ENCODE results near the gene TMTC1.
A peak's percentile ranks its signal among the peaks of the same experiment; 100 is the strongest.

The TMTC1 gene

GRCh38 chr12:29672580-29672979 lies 111.2 kb downstream of the TMTC1 start:
- no peaks in the 10 kb centered on the region for H3K9me3 ChIP-seq (ENCODE audit: insufficient read depth, low read depth, low read length)
- no peaks in the 10 kb centered on the region for H3K79me2 ChIP-seq (ENCODE audit: control insufficient read depth, insufficient read depth, low read length, poor library complexity)
- no peak overlapping the region for H3K9ac ChIP-seq (ENCODE audit: low read length)
- no peak overlapping the region for H4K12ac ChIP-seq (ENCODE audit: low read depth, low read length)
- H2BK5ac ChIP-seq (ENCODE audit: low read depth, low read length, poor library complexity) = no peak overlapping the region
- H2AK5ac ChIP-seq (ENCODE audit: low read length) = no peak overlapping the region
- no peak overlapping the region for H3K4me2 ChIP-seq (ENCODE audit: low read length)
- H4K91ac ChIP-seq (ENCODE audit: low read depth, low read length) = no peak overlapping the region
- no peak overlapping the region for H3K18ac ChIP-seq (ENCODE audit: low read length)
- no peak overlapping the region for H3K27ac ChIP-seq (ENCODE audit: low read depth, low read length)
- H3K4me3 ChIP-seq (ENCODE audit: low read depth, low read length) = no peak overlapping the region
- H3K14ac ChIP-seq (ENCODE audit: low read length) = no peak overlapping the region
- H3K4me1 ChIP-seq (ENCODE audit: control insufficient read depth in 1 of 2, insufficient read depth in 2 of 2, low read length in 2 of 2) = no peaks in the 10 kb centered on the region
- H4K8ac ChIP-seq (ENCODE audit: low read depth, low read length) = no peak overlapping the region
- no peak for DNase-seq
- no peak overlapping the region for H2BK12ac ChIP-seq (ENCODE audit: low read length)
- H2BK120ac ChIP-seq (ENCODE audit: insufficient read depth, low read length, poor library complexity) = no peak overlapping the region
- no peaks in the 10 kb centered on the region for H3K79me1 ChIP-seq (ENCODE audit: low read length)
- no peaks in the 10 kb centered on the region for H3K27me3 ChIP-seq (ENCODE audit: insufficient read depth, low read length)
- no CpG with 5 or more reads among the region's 4 CpGs for WGBS (ENCODE audit: extremely low coverage, insufficient coverage, insufficient read length)
- no peak overlapping the region for H3K23ac ChIP-seq (ENCODE audit: low read length)
- H2AFZ ChIP-seq (ENCODE audit: insufficient read depth, low read length, poor library complexity) = no peak overlapping the region
- H3K36me3 ChIP-seq (ENCODE audit: control insufficient read depth in 1 of 2, insufficient read depth in 2 of 2, low read length in 2 of 2) = no peaks in the 10 kb centered on the region
- no peak overlapping the region for H3K4ac ChIP-seq (ENCODE audit: low read depth, low read length)

GRCh38 chr12:29671742-29672141 lies 112.0 kb downstream of the TMTC1 start:
- no peak overlapping the region for H2BK120ac ChIP-seq (ENCODE audit: insufficient read depth, low read length, poor library complexity)
- H3K9me3 ChIP-seq (ENCODE audit: insufficient read depth, low read depth, low read length) = no peaks in the 10 kb centered on the region
- no peak overlapping the region for H3K9ac ChIP-seq (ENCODE audit: low read length)
- H4K91ac ChIP-seq (ENCODE audit: low read depth, low read length) = no peak overlapping the region
- no peaks in the 10 kb centered on the region for H3K79me2 ChIP-seq (ENCODE audit: control insufficient read depth, insufficient read depth, low read length, poor library complexity)
- no peak overlapping the region for H2AFZ ChIP-seq (ENCODE audit: insufficient read depth, low read length, poor library complexity)
- no peak overlapping the region for H3K18ac ChIP-seq (ENCODE audit: low read length)
- no peak overlapping the region for H3K27ac ChIP-seq (ENCODE audit: low read depth, low read length)
- H3K4me2 ChIP-seq (ENCODE audit: low read length) = no peak overlapping the region
- H2BK5ac ChIP-seq (ENCODE audit: low read depth, low read length, poor library complexity) = no peak overlapping the region
- H3K79me1 ChIP-seq (ENCODE audit: low read length) = no peaks in the 10 kb centered on the region
- H3K27me3 ChIP-seq (ENCODE audit: insufficient read depth, low read length) = no peaks in the 10 kb centered on the region
- no CpG with 5 or more reads among the region's 2 CpGs for WGBS (ENCODE audit: extremely low coverage, insufficient coverage, insufficient read length)
- no peak overlapping the region for H4K8ac ChIP-seq (ENCODE audit: low read depth, low read length)
- peak overlapping the region; percentile 86 for H3K23ac ChIP-seq (ENCODE audit: low read length)
- no peak overlapping the region for H2AK5ac ChIP-seq (ENCODE audit: low read length)
- H3K4ac ChIP-seq (ENCODE audit: low read depth, low read length) = no peak overlapping the region
- H4K12ac ChIP-seq (ENCODE audit: low read depth, low read length) = no peak overlapping the region
- no peak overlapping the region for H3K14ac ChIP-seq (ENCODE audit: low read length)
- DNase-seq = no peak
- no peaks in the 10 kb centered on the region for H3K36me3 ChIP-seq (ENCODE audit: control insufficient read depth in 1 of 2, insufficient read depth in 2 of 2, low read length in 2 of 2)
- no peak overlapping the region for H2BK12ac ChIP-seq (ENCODE audit: low read length)
- no peaks in the 10 kb centered on the region for H3K4me1 ChIP-seq (ENCODE audit: control insufficient read depth in 1 of 2, insufficient read depth in 2 of 2, low read length in 2 of 2)
- no peak overlapping the region for H3K4me3 ChIP-seq (ENCODE audit: low read depth, low read length)

- WGBS (ENCODE audit: extremely low coverage, insufficient coverage, insufficient read length) = no CpG with 5 or more reads among the region's 2 CpGs
- Histone ChIP-seq H3K4me2 (ENCODE audit: low read length) (no peak overlapping the region), H2BK5ac (ENCODE audit: low read depth, low read length, poor library complexity) (no peak overlapping the region), H2AFZ (ENCODE audit: insufficient read depth, low read length, poor library complexity) (no peak overlapping the region), H3K14ac (ENCODE audit: low read length) (no peak overlapping the region), H3K79me1 (ENCODE audit: low read length) (no peaks in the 10 kb centered on the region), H4K8ac (ENCODE audit: low read depth, low read length) (no peak overlapping the region), H3K23ac (ENCODE audit: low read length) (no peak overlapping the region), H3K18ac (ENCODE audit: low read length) (no peak overlapping the region), H3K27ac (ENCODE audit: low read depth, low read length) (no peak overlapping the region), H3K27me3 (ENCODE audit: insufficient read depth, low read length) (no peaks in the 10 kb centered on the region), H4K91ac (ENCODE audit: low read depth, low read length) (no peak overlapping the region), H3K9ac (ENCODE audit: low read length) (no peak overlapping the region), H3K9me3 (ENCODE audit: insufficient read depth, low read depth, low read length) (no peaks in the 10 kb centered on the region), H2AK5ac (ENCODE audit: low read length) (no peak overlapping the region), H3K4ac (ENCODE audit: low read depth, low read length) (no peak overlapping the region), H3K4me3 (ENCODE audit: low read depth, low read length) (no peak overlapping the region), H4K12ac (ENCODE audit: low read depth, low read length) (no peak overlapping the region), H3K79me2 (ENCODE audit: control insufficient read depth, insufficient read depth, low read length, poor library complexity) (no peaks in the 10 kb centered on the region), H3K36me3 (ENCODE audit: control insufficient read depth in 1 of 2, insufficient read depth in 2 of 2, low read length in 2 of 2) (no peaks in the 10 kb centered on the region), H3K4me1 (ENCODE audit: control insufficient read depth in 1 of 2, insufficient read depth in 2 of 2, low read length in 2 of 2) (no peaks in the 10 kb centered on the region), H2BK12ac (ENCODE audit: low read length) (no peak overlapping the region), H2BK120ac (ENCODE audit: insufficient read depth, low read length, poor library complexity) (no peak overlapping the region)
- DNase-seq = no peak
Measured at GRCh38 chr12:29667011-29667410, 116.7 kb downstream of the TMTC1 start.

- Histone ChIP-seq H2AK5ac (ENCODE audit: low read length) (no peak overlapping the region), H2BK120ac (ENCODE audit: insufficient read depth, low read length, poor library complexity) (no peak overlapping the region), H3K23ac (ENCODE audit: low read length) (no peak overlapping the region), H4K8ac (ENCODE audit: low read depth, low read length) (no peak overlapping the region), H3K4ac (ENCODE audit: low read depth, low read length) (no peak overlapping the region), H3K4me1 (ENCODE audit: control insufficient read depth in 1 of 2, insufficient read depth in 2 of 2, low read length in 2 of 2) (no peaks in the 10 kb centered on the region), H3K27ac (ENCODE audit: low read depth, low read length) (no peak overlapping the region), H2BK5ac (ENCODE audit: low read depth, low read length, poor library complexity) (no peak overlapping the region), H3K4me2 (ENCODE audit: low read length) (no peak overlapping the region), H3K18ac (ENCODE audit: low read length) (no peak overlapping the region), H3K36me3 (ENCODE audit: control insufficient read depth in 1 of 2, insufficient read depth in 2 of 2, low read length in 2 of 2) (no peaks in the 10 kb centered on the region), H3K14ac (ENCODE audit: low read length) (no peak overlapping the region), H2BK12ac (ENCODE audit: low read length) (no peak overlapping the region), H3K79me2 (ENCODE audit: control insufficient read depth, insufficient read depth, low read length, poor library complexity) (no peaks in the 10 kb centered on the region), H3K9me3 (ENCODE audit: insufficient read depth, low read depth, low read length) (no peaks in the 10 kb centered on the region), H4K12ac (ENCODE audit: low read depth, low read length) (no peak overlapping the region), H3K9ac (ENCODE audit: low read length) (no peak overlapping the region), H3K79me1 (ENCODE audit: low read length) (no peaks in the 10 kb centered on the region), H2AFZ (ENCODE audit: insufficient read depth, low read length, poor library complexity) (no peak overlapping the region), H4K91ac (ENCODE audit: low read depth, low read length) (no peak overlapping the region), H3K4me3 (ENCODE audit: low read depth, low read length) (no peak overlapping the region), H3K27me3 (ENCODE audit: insufficient read depth, low read length) (no peaks in the 10 kb centered on the region)
- DNase-seq = no peak
- no CpG with 5 or more reads among the region's 5 CpGs for WGBS (ENCODE audit: extremely low coverage, insufficient coverage, insufficient read length)
Measured at GRCh38 chr12:29665107-29665506, 118.6 kb downstream of the TMTC1 start.

All from trophoblast cell (in vitro differentiated cells and primary cell).